Esophagus (tissue), 2 donors: ENCODE results near the gene FAT3. TPM values are rescaled to one million over a fixed set of nuclear protein-coding genes. Genes with fewer than 3 reads are reported as not detected.

Source experiments
- H3K27ac ChIP-seq, 2 donors: one replicate each; pipeline ENCODE4 v1.5.1; 2013; ENCODE audit warnings: low read depth in 2 of 2, mild to moderate bottlenecking in 2 of 2, inconsistent platforms in 1 of 2, low read length in 1 of 2, moderate library complexity in 1 of 2
- H3K27me3 ChIP-seq, 2 donors: one replicate each; pipeline ENCODE4 v1.6.1; 2013; ENCODE audit warnings: low read length in 2 of 2, control low read depth in 1 of 2, mild to moderate bottlenecking in 1 of 2; ENCODE audit not compliant: insufficient read depth in 2 of 2, control insufficient read depth in 1 of 2
- H3K36me3 ChIP-seq, 2 donors: one replicate each; pipeline ENCODE4 v1.6.1; 2013; ENCODE audit warnings: low read length in 1 of 2; ENCODE audit not compliant: control insufficient read depth in 2 of 2, insufficient read depth in 2 of 2
- H3K4me1 ChIP-seq, 2 donors: one replicate each; pipeline ENCODE4 v1.6.1; 2013; ENCODE audit warnings: low read length in 1 of 2; ENCODE audit not compliant: control insufficient read depth in 2 of 2, insufficient read depth in 2 of 2
- H3K4me3 ChIP-seq, 2 donors: one replicate each; pipeline ENCODE4 v1.5.1; 2013; ENCODE audit warnings: low read length in 2 of 2, mild to moderate bottlenecking in 2 of 2, low read depth in 1 of 2, moderate library complexity in 1 of 2
- H3K9me3 ChIP-seq, 2 donors: one replicate each; pipeline ENCODE4 v1.6.1; 2013; ENCODE audit warnings: mild to moderate bottlenecking in 2 of 2, low read depth in 1 of 2, low read length in 1 of 2, moderate library complexity in 1 of 2; ENCODE audit not compliant: control insufficient read depth in 2 of 2, insufficient read depth in 1 of 2
- WGBS, 2 donors: extraction: QIAGEN DNeasy Blood & Tissue Kit; methylation state at CpG; one replicate each; pipeline ENCODE4 v1.1.7; 2013; 5-methylcytosine and 5-hydroxymethylcytosine counted together
- polyA plus RNA-seq, 2 donors: library from polyadenylated mRNA; stranded (reverse); fragments of 200-250 nt; gene quantifications; one replicate each; pipeline ENCODE4 v1.2.3, GENCODE V29; 2013
- donor health status: healthy with polysubstance abuse.
- donor health status: Bipolar disorder and iron deficiency.

FAT3 gene
- polyA plus RNA-seq, 2 donors = 0.06 to 0.11 TPM

DNA sequence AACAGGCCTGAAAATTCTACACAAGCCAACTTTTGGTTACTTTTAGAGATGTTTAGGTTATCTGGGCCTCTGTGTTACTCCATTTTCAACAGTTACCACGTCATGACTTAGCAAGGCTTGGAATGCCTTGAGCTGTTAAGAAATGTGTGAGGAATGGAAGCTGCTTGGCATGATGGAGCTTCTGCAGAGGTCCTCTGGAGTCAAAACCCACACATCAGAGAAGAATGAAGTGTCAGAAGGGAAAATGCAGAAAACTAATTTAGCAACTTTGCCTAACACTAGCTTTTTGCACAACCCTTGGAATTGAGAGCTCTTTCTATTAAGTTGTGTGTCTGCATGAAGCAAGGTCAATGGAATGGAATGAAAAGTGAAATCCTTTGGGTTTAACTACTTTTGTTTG, 27.4 kb downstream of the FAT3 start:
- no peaks in the 10 kb centered on the region for H3K36me3 ChIP-seq
- H3K27ac ChIP-seq = no peak overlapping the region
- no peaks in the 10 kb centered on the region for H3K27me3 ChIP-seq
- no peaks in the 10 kb centered on the region for H3K4me1 ChIP-seq
- H3K4me3 ChIP-seq = no peak overlapping the region
- H3K9me3 ChIP-seq = no peaks in the 10 kb centered on the region
- 68 to 75% methylated on average over 1 of the region's 1 CpG for WGBS, 2 donors

GRCh38 chr11:92253421-92253820, 28.8 kb downstream of the FAT3 start:
- no peaks in the 10 kb centered on the region for H3K36me3 ChIP-seq
- H3K9me3 ChIP-seq = no peaks in the 10 kb centered on the region
- H3K27me3 ChIP-seq = no peaks in the 10 kb centered on the region
- no peaks in the 10 kb centered on the region for H3K4me1 ChIP-seq
- H3K27ac ChIP-seq = no peak overlapping the region
- WGBS, 2 donors = 79 to 83% methylated on average over 1 of the region's 1 CpG
- H3K4me3 ChIP-seq = no peak overlapping the region

GRCh38 chr11:92253945-92254344, 29.3 kb downstream of the FAT3 start:
- Histone ChIP-seq H3K4me1 (no peaks in the 10 kb centered on the region), H3K4me3 (no peak overlapping the region), H3K27me3 (no peaks in the 10 kb centered on the region), H3K36me3 (no peaks in the 10 kb centered on the region), H3K9me3 (no peaks in the 10 kb centered on the region), H3K27ac (no peak overlapping the region)
- WGBS, 2 donors = 63 to 67% methylated on average over 4 of the region's 4 CpGs

DNA sequence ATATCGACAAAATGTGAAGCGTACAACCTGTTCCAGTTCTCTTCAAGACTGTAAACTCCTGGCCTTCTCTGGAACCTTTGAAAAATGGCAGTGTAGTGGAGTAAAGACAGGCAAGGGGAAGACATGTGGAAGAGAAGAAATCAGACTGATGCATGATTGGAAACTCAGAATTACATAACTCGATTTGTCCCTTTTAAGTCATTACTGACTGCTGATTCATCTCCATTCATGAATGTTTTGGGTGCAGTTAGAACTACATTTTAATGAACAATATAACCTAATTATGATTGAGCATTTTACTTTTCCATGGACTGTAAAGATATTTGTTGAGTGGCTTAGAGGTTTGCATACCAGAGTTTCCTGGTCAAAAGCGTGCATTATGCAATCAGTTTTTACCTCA, 32.9 kb downstream of the FAT3 start:
- Histone ChIP-seq H3K27me3 (no peaks in the 10 kb centered on the region), H3K4me1 (no peaks in the 10 kb centered on the region), H3K27ac (no peak overlapping the region), H3K36me3 (no peaks in the 10 kb centered on the region), H3K9me3 (no peaks in the 10 kb centered on the region), H3K4me3 (no peak overlapping the region)
- WGBS, 2 donors = 90 to 91% methylated on average over 4 of the region's 4 CpGs

- H3K4me3 ChIP-seq = no peak overlapping the region
- H3K27me3 ChIP-seq = no peaks in the 10 kb centered on the region
- H3K4me1 ChIP-seq = no peaks in the 10 kb centered on the region
- no peaks in the 10 kb centered on the region for H3K9me3 ChIP-seq
- no peaks in the 10 kb centered on the region for H3K36me3 ChIP-seq
- WGBS, 2 donors = 72 to 73% methylated on average over 4 of the region's 4 CpGs
- no peak overlapping the region for H3K27ac ChIP-seq
Observed at GRCh38 chr11:92259861-92260260, 35.2 kb downstream of the FAT3 start.

DNA sequence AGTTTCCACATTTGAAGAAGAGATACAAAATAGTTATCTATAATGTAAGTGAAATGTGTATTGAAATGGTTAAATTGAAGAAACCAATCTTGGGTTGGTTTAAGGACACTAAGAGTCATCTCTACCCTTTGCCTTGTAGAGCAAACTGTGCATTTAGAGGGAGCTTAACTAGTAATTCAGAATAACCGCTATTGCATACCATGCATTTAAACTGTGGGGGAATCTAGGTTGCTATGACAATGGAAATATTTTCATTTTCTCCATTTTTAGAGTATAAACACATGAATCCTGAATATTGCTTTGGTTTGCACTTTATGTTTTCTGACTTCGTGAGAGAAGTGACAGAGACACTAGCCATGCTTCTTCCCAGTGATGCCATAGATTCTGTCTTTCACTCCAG, 39.7 kb downstream of the FAT3 start:
- Histone ChIP-seq H3K27me3 (no peaks in the 10 kb centered on the region), H3K36me3 (no peaks in the 10 kb centered on the region), H3K4me3 (no peak overlapping the region), H3K9me3 (no peaks in the 10 kb centered on the region), H3K4me1 (no peaks in the 10 kb centered on the region), H3K27ac (no peak overlapping the region)
- 63 to 68% methylated on average over 2 of the region's 2 CpGs for WGBS, 2 donors

GRCh38 chr11:92266806-92267205, 42.2 kb downstream of the FAT3 start:
- H3K9me3 ChIP-seq = no peaks in the 10 kb centered on the region
- no peak overlapping the region for H3K27ac ChIP-seq
- H3K27me3 ChIP-seq = no peaks in the 10 kb centered on the region
- H3K4me1 ChIP-seq = no peaks in the 10 kb centered on the region
- H3K4me3 ChIP-seq = no peak overlapping the region
- 77 to 92% methylated on average over 4 of the region's 4 CpGs for WGBS, 2 donors
- H3K36me3 ChIP-seq = no peaks in the 10 kb centered on the region

- Histone ChIP-seq H3K4me1 (no peaks in the 10 kb centered on the region), H3K27me3 (no peaks in the 10 kb centered on the region), H3K4me3 (no peak overlapping the region), H3K27ac (no peak overlapping the region), H3K36me3 (no peaks in the 10 kb centered on the region), H3K9me3 (no peaks in the 10 kb centered on the region)
- WGBS, 2 donors = 85 to 88% methylated on average over 2 of the region's 2 CpGs
Observed at GRCh38 chr11:92267278-92267677, 42.7 kb downstream of the FAT3 start.

- no peaks in the 10 kb centered on the region for H3K36me3 ChIP-seq
- no peak overlapping the region for H3K4me3 ChIP-seq
- H3K4me1 ChIP-seq = no peaks in the 10 kb centered on the region
Observed at GRCh38 chr11:92267968-92268367, 43.4 kb downstream of the FAT3 start.

DNA sequence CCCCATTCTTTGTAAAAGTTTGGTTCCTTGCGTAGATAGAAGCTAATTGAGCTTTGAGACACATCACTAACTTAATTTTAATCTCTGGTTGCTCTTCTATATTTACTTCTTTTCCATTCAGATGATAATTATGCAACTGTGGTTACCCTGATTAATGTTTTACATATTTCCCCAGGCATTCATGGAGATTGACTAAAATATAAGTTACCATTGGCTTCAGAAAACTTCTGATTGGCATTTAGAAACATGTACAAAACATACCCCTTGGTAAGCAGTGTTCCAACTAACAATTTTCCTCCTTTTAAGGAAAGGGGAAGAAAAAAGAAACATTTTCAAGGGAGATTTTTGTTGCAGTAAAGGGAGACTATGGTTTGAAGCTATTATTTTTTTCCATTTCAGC, 43.9 kb downstream of the FAT3 start:
- H3K9me3 ChIP-seq = no peaks in the 10 kb centered on the region
- H3K27ac ChIP-seq = no peak overlapping the region
- H3K27me3 ChIP-seq = no peaks in the 10 kb centered on the region
- H3K4me1 ChIP-seq = no peaks in the 10 kb centered on the region
- H3K36me3 ChIP-seq = no peaks in the 10 kb centered on the region
- WGBS, 2 donors = 76 to 93% methylated on average over 1 of the region's 1 CpG
- no peak overlapping the region for H3K4me3 ChIP-seq

More at GRCh38 chr11:92267968-92268367, 43.4 kb downstream of the FAT3 start:
- Histone ChIP-seq H3K9me3 (no peaks in the 10 kb centered on the region), H3K27ac (no peak overlapping the region), H3K27me3 (no peaks in the 10 kb centered on the region)
